SK-N-MC (cell line): ENCODE results near the gene HOXA4.

ENCODE experiments used
- EZH2 ChIP-seq: fragments of 200-600 bp; sonication (generic); IDR thresholded peaks from one replicate; pipeline ENCODE4 v1.6.1; 2017; ENCODE audit warnings: antibody characterized with exemption
- POLR2AphosphoS5 ChIP-seq: IDR thresholded peaks from 2 replicates; pipeline ENCODE4 v1.6.1; 2012; ENCODE audit warnings: mild to moderate bottlenecking, low read depth, low read length, borderline replicate concordance

- TF ChIP-seq EZH2 (no peak), POLR2AphosphoS5 (no peak)
Observed at GRCh38 chr7:27171325-27171636, 40.7 kb upstream of the HOXA4 start.
